Lower leg skin (tissue), 4 donors: ENCODE results near the gene KRTAP10-4. TPM values are rescaled to one million over a fixed set of nuclear protein-coding genes. Genes with fewer than 3 reads are reported as not detected.
A peak's percentile ranks its signal among the peaks of the same experiment; 100 is the strongest.
"Not testable (repeated sequence)": the region's sequence is repeated elsewhere in the genome, so short reads cannot be mapped to it uniquely, and the experiment has no call there.

Experiments used
- DNase-seq, 2 donors: peaks; one replicate each; pipeline ENCODE4 v3.0.0-alpha.2; 2019; ENCODE audit warnings: low spot score in 2 of 2
- H3K4me3 ChIP-seq: fragments of 200-600 bp; sonication (generic); 2 replicates; pipeline ENCODE4 v1.5.1; 2017; ENCODE audit warnings: mild to moderate bottlenecking, low read depth; ENCODE audit not compliant: poor library complexity, severe bottlenecking
- POLR2A ChIP-seq, 2 donors: fragments of 450-650 bp; IDR thresholded peaks; one replicate each; pipeline ENCODE4 v1.6.1; 2016 to 2017; ENCODE audit warnings: antibody characterized with exemption in 2 of 2, mild to moderate bottlenecking in 1 of 2, moderate library complexity in 1 of 2
- WGBS, 2 donors: methylation state at CpG; one replicate each; pipeline ENCODE4 v1.1.5; 2018; 5-methylcytosine and 5-hydroxymethylcytosine counted together
- intact Hi-C: fragments of 100-400 bp; cut with DNase I; formaldehyde crosslinking; loops from one replicate; pipeline ENCODE4 v1.15.0; 2023; ENCODE audit warnings: low total_unique reads
- total RNA-seq, 4 donors: library from RNA; depleted of rRNA; stranded (reverse); fragments of >200 nt; gene quantifications; one replicate each; pipeline ENCODE4 v1.1.0, GENCODE V29; 2016
- TF ChIP-seq, protein P1 (sequence below), 3 donors: fragments of 450-650 bp; IDR thresholded peaks; one replicate each; pipeline ENCODE4 v1.5.1; 2016; ENCODE audit warnings: antibody characterized with exemption in 3 of 3, mild to moderate bottlenecking in 3 of 3, moderate library complexity in 2 of 3

Gene KRTAP10-4
- total RNA-seq, 4 donors from 2014 or later: 6.3 TPM; not detected in 3

DNA sequence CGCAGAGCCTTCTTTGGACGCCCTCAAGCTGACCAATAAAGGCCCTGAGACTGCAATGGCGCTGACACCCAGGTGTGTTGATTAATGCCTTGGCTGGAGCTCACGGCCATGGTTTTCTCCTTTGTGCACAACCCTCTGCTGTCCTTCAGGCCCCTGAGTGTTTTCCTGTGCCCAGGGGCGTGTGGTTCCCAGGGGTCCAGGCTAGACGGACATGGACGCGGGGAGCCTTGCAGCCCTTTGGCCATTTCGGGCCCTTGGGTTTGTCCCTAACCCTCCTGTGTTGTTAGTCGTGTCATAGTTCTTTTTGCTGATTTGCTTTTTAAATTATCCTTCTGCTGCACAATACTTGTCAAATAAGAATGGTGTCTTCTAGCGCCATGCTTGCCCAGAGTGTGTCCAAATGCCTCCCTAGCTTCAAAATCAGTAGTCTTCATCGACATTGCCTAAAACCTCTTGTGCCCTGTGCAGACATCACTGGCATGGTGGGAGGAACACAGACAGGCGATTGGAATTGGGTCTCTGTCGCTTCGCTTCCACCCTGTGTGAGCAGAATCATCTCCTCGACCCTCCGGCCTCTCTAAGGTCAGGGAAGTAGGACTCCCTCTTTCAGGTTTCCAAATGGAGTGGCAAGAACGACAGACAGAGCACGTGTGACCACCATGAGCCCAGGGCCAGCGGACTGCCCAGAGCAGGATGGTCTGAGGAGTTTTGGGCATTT is 1.9 kb downstream of the KRTAP10-4 start:
- DNase-seq: peak in 1 of 2 donors; percentile 63
- TF ChIP-seq, protein P1, sequence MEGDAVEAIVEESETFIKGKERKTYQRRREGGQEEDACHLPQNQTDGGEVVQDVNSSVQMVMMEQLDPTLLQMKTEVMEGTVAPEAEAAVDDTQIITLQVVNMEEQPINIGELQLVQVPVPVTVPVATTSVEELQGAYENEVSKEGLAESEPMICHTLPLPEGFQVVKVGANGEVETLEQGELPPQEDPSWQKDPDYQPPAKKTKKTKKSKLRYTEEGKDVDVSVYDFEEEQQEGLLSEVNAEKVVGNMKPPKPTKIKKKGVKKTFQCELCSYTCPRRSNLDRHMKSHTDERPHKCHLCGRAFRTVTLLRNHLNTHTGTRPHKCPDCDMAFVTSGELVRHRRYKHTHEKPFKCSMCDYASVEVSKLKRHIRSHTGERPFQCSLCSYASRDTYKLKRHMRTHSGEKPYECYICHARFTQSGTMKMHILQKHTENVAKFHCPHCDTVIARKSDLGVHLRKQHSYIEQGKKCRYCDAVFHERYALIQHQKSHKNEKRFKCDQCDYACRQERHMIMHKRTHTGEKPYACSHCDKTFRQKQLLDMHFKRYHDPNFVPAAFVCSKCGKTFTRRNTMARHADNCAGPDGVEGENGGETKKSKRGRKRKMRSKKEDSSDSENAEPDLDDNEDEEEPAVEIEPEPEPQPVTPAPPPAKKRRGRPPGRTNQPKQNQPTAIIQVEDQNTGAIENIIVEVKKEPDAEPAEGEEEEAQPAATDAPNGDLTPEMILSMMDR (IDR thresholded peaks at IDR 0.05): no peak
- TF ChIP-seq POLR2A (IDR thresholded peaks at IDR 0.05): no peak
- WGBS, 2 donors: 87 to 91% methylated on average over 20 of the region's 20 CpGs
- intact Hi-C loops: no loop called here
- H3K4me3 ChIP-seq: no peak overlapping the region

DNA sequence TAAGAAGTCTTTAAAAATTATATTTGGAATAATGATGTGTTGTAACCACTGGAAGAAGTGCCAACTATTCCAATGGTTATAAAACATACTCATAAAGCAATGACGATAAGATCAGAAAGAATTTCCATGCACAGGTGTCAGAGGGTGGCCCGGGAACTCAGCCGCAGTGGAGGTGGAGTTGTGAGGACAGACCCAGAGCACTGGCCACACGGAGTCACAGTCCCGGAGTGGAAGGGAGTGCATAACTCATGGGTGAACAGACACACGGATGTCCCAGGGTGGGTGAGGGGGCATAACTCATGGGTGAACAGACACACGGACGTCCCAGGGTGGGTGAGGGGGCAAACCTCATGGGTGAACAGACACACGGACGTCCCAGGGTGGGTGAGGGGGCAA is 2.5 kb downstream of the KRTAP10-4 start:
- no peak for TF ChIP-seq POLR2A (IDR thresholded peaks at IDR 0.05)
- TF ChIP-seq, protein P1 (IDR thresholded peaks at IDR 0.05): no peak
- 82 to 84% methylated on average over 8 to 10 of the region's 10 CpGs for WGBS, 2 donors
- intact Hi-C loops: no loop called here
- H3K4me3 ChIP-seq: no peak overlapping the region
- peak in 1 of 2 donors; percentile 62 for DNase-seq

GRCh38 chr21:44578371-44579055 is 5.0 kb downstream of the KRTAP10-4 start:
- intact Hi-C loops: no loop called here
- TF ChIP-seq, protein P1 (IDR thresholded peaks at IDR 0.05): no peak
- no peak for TF ChIP-seq POLR2A (IDR thresholded peaks at IDR 0.05)
- no peak overlapping the region for H3K4me3 ChIP-seq
- 89 to 94% methylated on average over 14 of the region's 17 CpGs for WGBS, 2 donors
- peak in 1 of 2 donors; percentile 71 for DNase-seq

DNA sequence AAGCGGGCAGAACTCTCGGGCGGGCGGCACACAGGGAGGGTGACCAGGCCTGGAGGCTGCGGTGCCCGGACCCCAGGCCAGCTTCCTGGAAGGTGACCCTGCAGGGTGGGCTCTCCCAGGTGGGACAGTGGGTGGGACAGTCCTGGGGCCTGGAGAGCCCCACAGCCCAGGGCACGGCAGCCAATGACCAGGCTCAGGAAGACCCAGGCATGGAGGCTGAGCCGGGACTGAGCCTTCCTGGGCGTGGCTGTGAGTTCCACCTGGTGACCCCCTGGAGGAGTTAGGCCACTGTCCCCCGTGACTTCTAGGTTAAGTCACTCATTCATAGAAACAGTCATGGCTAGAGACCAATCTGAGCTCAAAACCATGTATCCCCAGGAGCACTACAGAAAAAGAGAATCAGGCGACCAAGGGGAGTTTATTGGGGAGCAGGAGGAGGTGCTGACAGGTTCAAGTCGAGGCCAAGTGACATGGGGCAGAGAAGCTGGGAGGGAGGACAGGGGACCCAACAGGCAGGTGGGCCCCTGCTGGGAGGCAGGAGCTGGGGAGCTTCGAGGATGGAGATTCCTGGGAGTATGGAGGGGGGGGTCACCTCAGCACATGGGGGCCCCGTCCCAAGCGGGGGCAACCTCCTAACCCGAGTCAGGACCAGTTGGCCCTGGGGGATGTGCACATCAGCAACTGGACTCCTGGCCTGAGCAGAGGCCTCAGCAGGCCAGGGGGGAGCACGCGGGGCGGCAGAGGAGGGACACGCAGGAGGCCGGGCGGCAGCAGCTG is 5.7 kb downstream of the KRTAP10-4 start:
- no peak overlapping the region for H3K4me3 ChIP-seq
- TF ChIP-seq, protein P1 (IDR thresholded peaks at IDR 0.05): no peak
- no peak for TF ChIP-seq POLR2A (IDR thresholded peaks at IDR 0.05)
- intact Hi-C loops: no loop called here
- 80 to 84% methylated on average over 15 to 17 of the region's 22 CpGs for WGBS, 2 donors
- peak in 1 of 2 donors; percentile 65 for DNase-seq

- WGBS, 2 donors: 64 to 66% methylated on average over 7 of the region's 7 CpGs
- no peak overlapping the region for H3K4me3 ChIP-seq
- intact Hi-C loops: no loop called here
- DNase-seq: peak in 1 of 2 donors; percentile 48
- TF ChIP-seq, protein P1 (IDR thresholded peaks at IDR 0.05): no peak
- no peak for TF ChIP-seq POLR2A (IDR thresholded peaks at IDR 0.05)
These were observed 6.3 kb downstream of the KRTAP10-4 start for GRCh38 chr21:44579833-44580144.

DNA sequence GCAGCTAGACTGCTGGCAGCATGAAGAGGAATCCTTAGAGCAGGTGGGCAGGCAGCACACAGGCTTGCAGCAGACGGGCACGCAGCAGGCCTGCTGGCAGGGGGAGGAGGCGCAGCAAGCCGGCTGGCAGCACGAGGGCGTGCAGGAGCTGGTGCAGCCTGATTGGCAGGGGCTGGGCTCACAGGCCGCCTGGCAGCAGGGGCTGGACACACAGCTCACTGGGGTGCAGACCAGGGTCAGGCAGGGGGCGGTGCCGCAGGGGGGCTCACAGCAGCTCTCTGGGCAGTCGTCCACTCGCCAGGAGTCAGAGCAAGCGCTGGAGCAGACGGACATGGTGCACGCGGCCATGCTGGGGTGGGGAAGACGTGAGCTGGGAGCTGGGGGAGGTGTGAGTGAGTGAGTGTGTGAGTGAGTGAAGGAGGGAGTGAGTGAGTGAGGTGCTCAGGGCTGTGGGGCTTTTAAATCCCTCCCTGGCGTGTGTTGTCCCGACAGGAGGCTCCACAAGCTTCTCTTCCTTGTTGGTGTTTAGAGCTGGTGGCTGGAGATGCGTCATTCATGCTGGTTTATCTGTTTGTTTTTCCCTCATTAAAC is 6.8 kb downstream of the KRTAP10-4 start, which contains the start of gene KRTAP10-5:
Gene KRTAP10-5 (minus strand): TSS at position 374 of the 591 bp plus-strand sequence. CDS start 26 bp downstream, at position 348.
- H3K4me3 ChIP-seq, intact Hi-C loops: not testable (repeated sequence)
- peak in 1 of 2 donors; percentile 79 for DNase-seq
- 50 to 60% methylated on average over 19 of the region's 19 CpGs for WGBS, 2 donors
